ENCODE results near the gene MX1. TPM values are rescaled to one million over a fixed set of nuclear protein-coding genes. Genes with fewer than 3 reads are reported as not detected.
"Not testable (repeated sequence)": the region's sequence is repeated elsewhere in the genome, so short reads cannot be mapped to it uniquely, and the experiment has no call there.

Gene MX1
- total RNA-seq, 1 donor from 2014 or later = 28.6 TPM

DNA sequence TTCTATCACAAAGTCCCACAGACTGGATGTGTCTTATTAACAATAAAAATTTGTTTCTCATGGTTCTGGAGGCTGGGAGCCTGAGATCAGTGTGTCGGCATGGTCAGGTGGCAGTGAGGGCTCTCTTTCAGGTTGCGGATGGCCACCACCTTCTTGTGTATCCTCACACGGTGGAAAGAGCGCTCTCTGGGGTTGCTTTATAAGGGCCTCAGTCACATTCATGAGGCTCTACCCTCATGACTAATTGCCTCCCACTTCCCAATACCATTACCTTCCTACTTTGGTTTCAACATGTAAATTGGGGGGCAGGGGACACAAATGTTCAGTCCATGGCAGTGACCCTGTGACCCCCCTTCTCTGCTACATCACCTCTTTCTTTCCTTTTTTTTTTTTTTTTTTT, 20.7 kb upstream of the MX1 start:
- intact Hi-C loops (cut with DNase I) = no loop called here
- ATAC-seq = no peak
- no peak for DNase-seq (ENCODE audit: low spot score)

- no peak for ATAC-seq
- intact Hi-C loops (cut with DNase I) = no loop called here
- no peak for DNase-seq (ENCODE audit: low spot score)
These were observed 19.7 kb upstream of the MX1 start for GRCh38 chr21:41406340-41406739.

DNA sequence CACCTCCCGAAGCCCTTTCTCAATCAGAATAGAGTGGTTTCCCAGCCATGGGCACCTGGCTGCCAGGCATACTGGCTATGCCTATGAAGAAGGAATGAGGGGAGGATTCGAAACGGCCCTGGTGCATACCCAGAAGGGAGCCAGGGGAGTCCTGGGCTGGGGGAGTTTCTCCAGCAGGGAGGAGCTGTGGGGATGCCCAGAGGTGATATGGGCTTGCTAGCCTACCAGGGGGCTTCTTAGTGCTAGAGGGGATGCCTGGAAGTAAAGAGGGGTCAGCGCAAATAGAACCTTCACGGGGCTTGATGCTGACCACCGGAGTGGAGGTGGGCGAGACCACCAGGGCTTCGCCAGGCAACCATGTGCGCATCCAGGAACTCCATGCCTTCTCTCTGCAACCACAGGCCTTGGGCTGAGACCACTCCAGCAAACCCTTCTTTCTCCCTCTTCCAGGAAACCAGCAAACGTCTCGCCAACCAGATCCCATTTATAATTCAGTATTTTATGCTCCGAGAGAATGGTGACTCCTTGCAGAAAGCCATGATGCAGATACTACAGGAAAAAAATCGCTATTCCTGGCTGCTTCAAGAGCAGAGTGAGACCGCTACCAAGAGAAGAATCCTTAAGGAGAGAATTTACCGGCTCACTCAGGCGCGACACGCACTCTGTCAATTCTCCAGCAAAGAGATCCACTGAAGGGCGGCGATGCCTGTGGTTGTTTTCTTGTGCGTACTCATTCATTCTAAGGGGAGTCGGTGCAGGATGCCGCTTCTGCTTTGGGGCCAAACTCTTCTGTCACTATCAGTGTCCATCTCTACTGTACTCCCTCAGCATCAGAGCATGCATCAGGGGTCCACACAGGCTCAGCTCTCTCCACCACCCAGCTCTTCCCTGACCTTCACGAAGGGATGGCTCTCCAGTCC, 18.2 kb upstream of the MX1 start:
- DNase-seq (ENCODE audit: low spot score) = no peak
- ATAC-seq = no peak
- intact Hi-C loops (cut with DNase I) = no loop called here

DNA sequence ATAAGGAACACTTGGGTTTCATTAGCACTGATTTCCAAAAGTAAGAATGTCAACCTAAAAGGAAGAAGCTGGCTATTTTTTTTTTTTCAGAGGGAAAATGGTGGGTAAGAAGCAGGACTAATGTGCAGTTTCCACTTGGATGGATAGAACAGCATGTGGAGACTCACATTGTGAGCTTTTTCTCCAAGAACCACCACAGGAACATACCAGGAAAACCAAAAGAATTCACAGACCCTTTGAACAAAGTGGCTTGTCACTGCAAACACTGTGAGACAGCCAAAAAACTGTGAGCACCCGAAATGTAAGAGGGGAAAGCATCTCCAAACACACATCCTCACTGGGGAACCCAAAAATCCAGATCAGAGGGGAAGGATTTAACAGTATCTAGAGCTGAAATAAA, 15.7 kb upstream of the MX1 start:
- intact Hi-C loops (cut with DNase I) = no loop called here
- no peak for DNase-seq (ENCODE audit: low spot score)
- ATAC-seq = no peak

DNA sequence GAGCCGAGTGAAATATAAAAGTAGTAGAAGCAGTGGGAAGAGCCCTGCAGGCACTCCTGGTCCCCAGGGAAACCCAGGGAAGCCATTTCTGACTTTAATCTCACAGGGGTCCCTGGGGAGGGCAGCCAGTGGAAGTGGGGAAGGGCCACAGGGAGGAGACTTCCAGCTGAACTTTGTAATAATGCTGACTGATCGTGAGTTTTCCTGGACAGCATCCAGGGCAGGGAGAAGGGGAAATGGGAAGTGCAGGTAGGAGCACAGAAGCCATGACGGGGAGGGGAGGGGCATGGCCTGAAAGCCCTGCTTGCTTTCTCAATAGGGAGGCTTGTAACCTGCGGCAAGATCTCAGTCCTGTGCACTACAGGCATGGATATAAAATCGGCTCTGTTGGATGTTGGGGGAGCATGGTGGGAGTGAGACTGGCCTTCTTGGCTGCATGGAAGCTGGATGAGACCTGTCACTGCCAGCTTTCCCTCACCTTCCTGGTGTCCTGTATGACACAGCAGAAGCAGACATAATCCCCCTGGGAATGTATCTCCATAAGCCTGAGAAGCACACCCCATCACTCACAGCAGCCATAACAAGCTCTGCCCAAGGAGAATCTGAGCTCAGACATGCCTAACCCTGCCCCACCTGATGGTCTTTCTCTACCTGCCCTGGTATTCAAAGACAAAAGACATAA, 15.1 kb upstream of the MX1 start:
- intact Hi-C loops (cut with DNase I) = no loop called here
- DNase-seq (ENCODE audit: low spot score) = no peak
- ATAC-seq = peak; percentile 30

DNA sequence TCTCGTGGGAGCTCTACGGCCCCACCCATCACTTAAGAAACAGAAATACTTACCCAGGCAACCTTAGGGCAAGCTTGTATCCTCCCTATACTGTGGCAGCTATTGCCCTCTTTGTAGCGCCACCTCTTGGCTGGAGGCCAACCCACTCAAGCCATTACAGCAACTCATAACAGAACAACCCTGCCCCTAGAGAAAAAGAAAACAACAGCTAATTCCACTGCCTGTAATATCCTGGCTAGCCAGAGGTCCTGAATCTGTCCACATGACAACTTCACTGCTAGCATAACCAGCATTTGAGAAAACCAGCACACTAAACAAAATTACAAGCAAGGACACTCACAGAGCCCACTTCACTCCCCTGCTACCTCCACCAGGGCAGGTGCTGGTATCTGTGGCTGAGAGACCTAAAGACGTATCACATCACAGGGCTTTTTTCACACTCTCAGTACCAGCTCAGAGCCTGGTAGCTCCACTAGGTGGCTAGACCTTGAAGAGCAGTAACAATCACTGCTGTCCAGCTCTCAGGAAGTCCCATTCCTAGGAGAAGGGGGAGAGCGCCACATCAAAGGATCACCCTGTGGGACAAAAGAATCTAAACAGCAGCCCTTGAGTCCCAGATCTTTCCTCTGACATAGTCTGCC, 14.5 kb upstream of the MX1 start:
- peak; percentile 36 for ATAC-seq
- intact Hi-C loops (cut with DNase I) = no loop called here

GRCh38 chr21:41417505-41417904, 8.5 kb upstream of the MX1 start:
- intact Hi-C loops (cut with DNase I); ATAC-seq; DNase-seq (ENCODE audit: low spot score): not testable (repeated sequence)

More for the DNA sequence above, 14.5 kb upstream of the MX1 start:
- no peak for DNase-seq (ENCODE audit: low spot score)

- intact Hi-C loops (cut with DNase I) = no loop called here
- ATAC-seq (no peak), DNase-seq (ENCODE audit: low spot score) (no peak)
These were observed 7.6 kb upstream of the MX1 start for GRCh38 chr21:41418393-41418792.

DNA sequence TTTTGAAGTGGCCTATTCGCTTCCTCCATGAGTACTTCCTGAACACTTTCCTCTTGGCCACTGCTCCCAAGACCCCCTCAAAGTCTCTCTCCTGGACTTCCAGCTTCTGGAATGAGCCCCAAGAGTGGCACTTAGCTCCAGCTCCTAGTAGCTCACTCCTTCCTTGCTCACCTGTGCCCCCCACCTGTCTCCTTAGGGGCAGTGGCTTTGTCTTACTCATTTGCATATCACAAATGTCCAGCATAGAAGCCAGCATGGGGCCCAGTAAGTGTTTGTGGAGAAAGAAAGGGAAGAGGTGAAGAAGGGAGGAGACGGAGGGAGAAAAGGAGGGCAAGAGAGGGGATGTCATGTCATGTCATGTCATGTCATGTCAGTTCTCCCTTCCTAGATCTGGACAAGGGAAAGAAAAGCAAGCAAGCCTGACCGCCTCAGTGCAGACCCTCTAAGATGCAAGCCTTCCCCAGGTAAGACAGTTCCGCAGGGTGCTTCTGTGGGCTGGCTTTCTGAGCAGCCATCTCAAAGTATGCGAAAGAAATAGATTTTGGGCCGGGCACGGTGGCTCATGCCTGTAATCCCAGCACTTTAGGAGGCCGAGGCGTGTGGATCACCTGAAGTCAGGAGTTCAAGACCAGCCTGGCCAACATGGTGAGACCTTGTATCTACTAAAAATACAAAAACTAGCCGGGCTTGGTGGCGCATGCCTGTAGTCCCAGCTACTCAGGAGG, 6.9 kb upstream of the MX1 start:
- no peak for ATAC-seq
- intact Hi-C loops (cut with DNase I) = no loop called here
- no peak for DNase-seq (ENCODE audit: low spot score)

DNA sequence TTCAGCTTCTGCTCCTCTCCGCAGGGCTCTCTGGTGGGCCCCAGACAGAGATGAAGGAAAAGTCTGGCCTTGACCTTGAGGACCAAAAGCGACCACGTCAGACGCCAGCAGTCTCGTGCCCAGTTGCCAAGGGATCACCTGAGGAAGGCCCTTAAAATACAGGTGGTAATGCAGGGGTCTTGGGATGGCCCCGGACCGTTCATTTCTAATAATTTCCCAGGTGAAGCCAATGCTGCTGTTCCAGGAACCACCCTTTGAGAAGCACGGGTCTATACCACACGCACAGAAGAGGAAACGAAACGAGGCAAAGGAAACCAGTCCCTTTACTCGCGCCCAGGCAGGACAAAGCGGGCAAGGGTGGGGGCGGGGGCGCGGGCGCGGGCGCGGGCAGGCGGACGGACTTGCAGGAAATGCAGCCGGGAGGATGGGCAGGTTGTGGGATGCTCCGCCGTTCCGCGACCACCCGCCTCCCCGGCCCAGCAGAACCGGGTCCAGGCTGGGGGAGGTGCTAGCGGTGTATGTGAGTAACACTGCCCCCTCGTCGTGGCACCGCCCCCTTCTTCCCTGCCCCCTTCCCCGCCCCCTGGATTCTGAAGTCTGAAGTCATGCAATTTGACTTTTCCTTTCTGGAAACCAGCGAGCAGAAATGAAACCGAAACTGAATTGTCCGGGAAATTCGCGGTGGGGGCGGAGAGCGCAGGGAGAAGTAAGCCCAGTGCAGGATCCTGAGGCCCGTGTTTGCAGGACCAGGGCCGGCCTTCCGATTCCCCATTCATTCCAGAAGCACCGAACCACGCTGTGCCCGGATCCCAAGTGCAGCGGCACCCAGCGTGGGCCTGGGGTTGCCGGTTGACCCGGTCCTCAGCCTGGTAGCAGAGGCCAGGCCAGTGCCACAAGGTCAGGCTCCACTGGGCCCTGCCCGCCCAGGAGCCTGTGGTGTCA, 5.8 kb upstream of the MX1 start:
- DNase-seq (ENCODE audit: low spot score) (peak; percentile 92), ATAC-seq (peak; percentile 97)
- intact Hi-C loops (cut with DNase I) = no loop called here

DNA sequence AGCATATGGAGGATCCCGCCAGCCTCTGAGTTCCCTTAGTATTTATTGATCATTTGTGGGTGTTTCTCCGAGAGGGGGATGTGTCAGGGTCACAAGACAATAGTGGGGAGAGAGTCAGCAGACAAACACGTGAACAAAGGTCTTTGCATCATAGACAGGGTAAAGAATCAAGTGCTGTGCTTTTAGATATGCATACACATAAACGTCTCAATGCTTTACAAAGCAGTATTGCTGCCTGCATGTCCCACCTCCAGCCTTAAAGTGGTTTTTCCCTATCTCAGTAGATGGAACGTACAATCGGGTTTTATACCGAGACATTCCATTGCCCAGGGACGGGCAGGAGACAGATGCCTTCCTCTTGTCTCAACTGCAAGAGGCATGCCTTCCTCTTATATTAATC, 5.0 kb upstream of the MX1 start:
- intact Hi-C loops (cut with DNase I); DNase-seq (ENCODE audit: low spot score); ATAC-seq: not testable (repeated sequence)

- intact Hi-C loops (cut with DNase I) = no loop called here
- no peak for ATAC-seq
- no peak for DNase-seq (ENCODE audit: low spot score)
These were observed 3.3 kb upstream of the MX1 start for GRCh38 chr21:41422546-41423304.

GRCh38 chr21:41423305-41423636, 2.8 kb upstream of the MX1 start:
- intact Hi-C loops (cut with DNase I); DNase-seq (ENCODE audit: low spot score); ATAC-seq: not testable (repeated sequence)

DNA sequence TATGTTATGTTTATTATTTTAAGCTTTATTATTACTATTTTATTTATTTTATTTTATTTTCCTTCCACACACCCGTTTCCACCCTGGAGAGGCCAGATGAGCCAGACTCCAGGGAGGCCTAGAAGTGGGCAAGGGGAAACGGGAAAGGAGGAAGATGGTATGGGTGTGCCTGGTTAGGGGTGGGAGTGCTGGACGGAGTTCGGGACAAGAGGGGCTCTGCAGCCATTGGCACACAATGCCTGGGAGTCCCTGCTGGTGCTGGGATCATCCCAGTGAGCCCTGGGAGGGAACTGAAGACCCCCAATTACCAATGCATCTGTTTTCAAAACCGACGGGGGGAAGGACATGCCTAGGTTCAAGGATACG, 468 bp upstream of the MX1 start:
- ATAC-seq (peak; percentile 3), DNase-seq (ENCODE audit: low spot score) (no peak)
- intact Hi-C loops (cut with DNase I) = no loop called here

- ATAC-seq (peak; percentile 74), DNase-seq (ENCODE audit: low spot score) (no peak)
- intact Hi-C loops (cut with DNase I) = no loop called here
These were observed 801 bp downstream of the MX1 start for GRCh38 chr21:41426676-41427404.

DNA sequence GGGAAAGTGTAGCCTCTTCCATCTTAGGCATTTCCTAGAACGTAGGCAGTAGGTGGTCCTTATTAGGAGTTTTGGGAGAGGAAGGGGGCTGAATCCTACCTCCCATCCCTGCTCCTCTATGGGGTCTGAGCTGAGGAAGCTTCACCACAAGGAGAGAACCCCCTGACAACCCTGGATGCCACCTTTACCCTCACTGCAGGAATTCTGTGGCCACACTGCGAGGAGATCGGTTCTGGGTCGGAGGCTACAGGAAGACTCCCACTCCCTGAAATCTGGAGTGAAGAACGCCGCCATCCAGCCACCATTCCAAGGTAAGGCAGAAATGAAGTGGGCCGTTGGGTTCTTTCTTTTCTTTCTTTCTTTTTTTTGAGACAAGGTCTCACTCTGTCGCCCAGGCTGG, 1.5 kb downstream of the MX1 start:
- no peak for ATAC-seq
- intact Hi-C loops (cut with DNase I) = no loop called here

GRCh38 chr21:41428311-41428710, 2.3 kb downstream of the MX1 start:
- ATAC-seq (no peak), DNase-seq (ENCODE audit: low spot score) (no peak)
- intact Hi-C loops (cut with DNase I) = no loop called here

More for the DNA sequence above, 1.5 kb downstream of the MX1 start:
- no peak for DNase-seq (ENCODE audit: low spot score)

Data from sciatic nerve (tissue), 2 donors.